GM13976 (cell line): ENCODE results near the gene RBPJ.
A peak's percentile ranks its signal among the peaks of the same experiment; 100 is the strongest.

Experiments used
- DNase-seq: peaks from one replicate; pipeline ENCODE4 v3.0.0; 2012; ENCODE audit warnings: low spot score
- in situ Hi-C: fragments of 300-500 bp; cut with MboI; formaldehyde crosslinking; loops from one replicate; pipeline ENCODE4 v1.12.0; 2022; ENCODE audit warnings: low sequenced_read_pairs, mixed read lengths, inconsistent platforms; ENCODE audit not compliant: unreplicated experiment
- TF ChIP-seq, protein P1 (sequence below): IDR thresholded peaks from 2 replicates; pipeline ENCODE4 v1.5.1; 2012; ENCODE audit warnings: borderline replicate concordance, mild to moderate bottlenecking; ENCODE audit not compliant: insufficient read depth; ENCODE audit errors: extremely low read depth, missing control alignments, control extremely low read depth

The RBPJ gene

DNA sequence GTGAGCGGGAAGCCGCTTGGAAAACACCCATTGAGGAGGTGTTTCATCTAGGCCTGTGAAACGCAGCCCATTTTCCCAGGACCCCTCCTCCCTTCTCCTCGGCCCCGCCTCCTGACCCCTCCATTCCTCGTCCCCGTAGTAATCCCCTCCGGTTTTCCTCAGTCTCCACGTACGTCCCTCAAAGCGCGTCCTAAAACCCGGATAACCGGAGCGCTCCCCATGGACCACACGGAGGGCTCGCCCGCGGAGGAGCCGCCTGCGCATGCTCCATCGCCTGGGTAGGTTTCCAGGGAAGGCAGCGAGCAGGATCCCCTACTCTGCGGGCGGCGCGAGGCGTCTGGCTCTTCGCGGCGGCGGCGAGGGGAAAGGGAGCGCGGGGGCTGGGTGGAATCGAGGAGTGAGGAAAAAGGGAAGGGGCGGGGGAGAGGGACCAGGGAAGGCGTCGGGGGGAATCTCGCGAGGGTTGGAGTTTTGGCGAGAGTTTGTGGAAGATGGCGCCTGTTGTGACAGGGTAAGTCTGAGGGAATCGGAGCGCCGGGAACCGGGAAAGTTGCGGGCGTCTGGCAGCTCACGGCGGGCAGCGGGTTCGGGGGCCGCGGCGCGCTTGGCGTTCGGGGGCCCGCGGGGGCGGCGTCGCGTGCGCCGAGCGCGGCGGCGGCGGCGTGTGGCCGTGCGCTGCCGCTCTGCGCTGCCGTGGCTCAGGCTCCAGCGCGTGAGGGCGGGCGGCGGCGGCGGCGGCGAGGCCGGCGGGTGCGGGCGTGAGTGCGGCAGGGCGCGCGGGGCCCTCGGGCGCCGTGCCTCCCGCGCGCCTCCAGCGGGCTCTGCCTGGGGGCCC, at the start of gene RBPJ:
Gene RBPJ, plus strand, starts transcription at position 477 of the 835 bp plus-strand sequence. Its CDS starts 15 bp downstream, at position 492.
- in situ Hi-C loops, result loop anchor here (10.0 kb wide), 1 partner anchor 246 kb away; no protein-coding TSS in a partner anchor
- peak; percentile 84 for DNase-seq
- TF ChIP-seq, protein P1, sequence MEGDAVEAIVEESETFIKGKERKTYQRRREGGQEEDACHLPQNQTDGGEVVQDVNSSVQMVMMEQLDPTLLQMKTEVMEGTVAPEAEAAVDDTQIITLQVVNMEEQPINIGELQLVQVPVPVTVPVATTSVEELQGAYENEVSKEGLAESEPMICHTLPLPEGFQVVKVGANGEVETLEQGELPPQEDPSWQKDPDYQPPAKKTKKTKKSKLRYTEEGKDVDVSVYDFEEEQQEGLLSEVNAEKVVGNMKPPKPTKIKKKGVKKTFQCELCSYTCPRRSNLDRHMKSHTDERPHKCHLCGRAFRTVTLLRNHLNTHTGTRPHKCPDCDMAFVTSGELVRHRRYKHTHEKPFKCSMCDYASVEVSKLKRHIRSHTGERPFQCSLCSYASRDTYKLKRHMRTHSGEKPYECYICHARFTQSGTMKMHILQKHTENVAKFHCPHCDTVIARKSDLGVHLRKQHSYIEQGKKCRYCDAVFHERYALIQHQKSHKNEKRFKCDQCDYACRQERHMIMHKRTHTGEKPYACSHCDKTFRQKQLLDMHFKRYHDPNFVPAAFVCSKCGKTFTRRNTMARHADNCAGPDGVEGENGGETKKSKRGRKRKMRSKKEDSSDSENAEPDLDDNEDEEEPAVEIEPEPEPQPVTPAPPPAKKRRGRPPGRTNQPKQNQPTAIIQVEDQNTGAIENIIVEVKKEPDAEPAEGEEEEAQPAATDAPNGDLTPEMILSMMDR, result no peak

DNA sequence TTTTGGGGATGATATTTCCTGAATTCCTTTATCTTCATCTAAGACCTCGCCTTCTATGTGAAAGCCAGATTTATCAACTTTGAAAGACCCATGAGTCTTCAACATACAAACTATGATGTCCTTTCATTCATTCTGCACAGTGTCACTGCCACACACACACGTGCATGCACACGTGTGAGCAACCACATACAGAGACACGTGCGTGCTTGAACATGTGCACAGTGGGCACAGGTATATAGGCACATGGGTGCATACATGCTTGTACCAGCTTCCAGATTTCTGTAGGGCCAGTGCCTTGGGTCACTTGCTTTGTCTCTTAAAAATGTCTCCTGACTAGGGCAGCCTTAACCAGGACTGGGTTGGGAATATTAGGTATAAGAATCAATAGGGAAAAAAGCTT, 49.1 kb upstream of the RBPJ start:
- no peak for DNase-seq
- TF ChIP-seq, protein P1, result no peak
- in situ Hi-C loops, result no loop called here

DNA sequence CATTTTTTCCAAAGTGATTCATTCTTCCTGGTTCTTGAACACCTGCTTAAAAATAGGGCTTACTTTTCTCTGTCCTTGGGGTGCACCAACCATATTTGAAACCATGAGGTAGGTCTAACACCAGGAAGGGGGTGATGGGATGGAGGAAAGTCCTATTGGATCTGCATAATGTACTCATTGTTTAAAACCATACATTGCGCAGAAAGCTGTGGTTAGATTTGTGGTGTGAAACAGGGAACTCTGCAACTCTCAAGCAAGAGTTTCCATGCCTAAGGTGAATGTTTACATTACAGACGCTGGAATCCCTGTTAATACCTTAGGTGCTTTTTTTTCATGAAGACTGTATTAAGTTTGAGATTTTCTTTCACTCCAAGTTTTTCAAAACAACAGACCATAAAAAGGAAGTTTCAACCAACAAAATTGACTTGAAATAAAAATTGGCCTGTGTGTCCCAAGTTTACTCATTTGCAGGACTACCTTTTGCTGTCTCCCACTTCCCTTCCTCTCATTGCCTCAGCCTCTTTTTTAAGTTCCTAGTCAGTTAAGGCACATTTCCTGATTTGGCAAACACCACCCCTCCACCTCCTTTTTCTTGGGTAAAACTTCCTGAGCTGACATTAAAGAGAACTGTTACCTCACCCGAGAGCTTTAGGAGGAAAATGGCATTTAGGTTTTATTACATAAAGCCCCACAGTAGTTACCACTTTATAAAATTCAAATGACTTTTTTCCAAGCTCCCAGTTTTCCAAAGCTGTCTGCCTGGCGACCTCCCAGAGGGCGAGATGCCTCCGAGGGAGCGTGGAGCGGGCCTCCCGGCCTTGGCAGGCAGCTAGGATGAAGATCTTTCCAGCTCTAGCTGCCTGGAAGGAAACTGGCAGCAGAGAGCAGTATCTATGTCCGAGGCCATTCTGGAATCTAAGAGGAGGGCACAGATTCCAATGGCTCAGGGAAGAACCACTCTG, 47.9 kb upstream of the RBPJ start:
- no peak for DNase-seq
- in situ Hi-C loops, result no loop called here
- TF ChIP-seq, protein P1, result no peak

DNA sequence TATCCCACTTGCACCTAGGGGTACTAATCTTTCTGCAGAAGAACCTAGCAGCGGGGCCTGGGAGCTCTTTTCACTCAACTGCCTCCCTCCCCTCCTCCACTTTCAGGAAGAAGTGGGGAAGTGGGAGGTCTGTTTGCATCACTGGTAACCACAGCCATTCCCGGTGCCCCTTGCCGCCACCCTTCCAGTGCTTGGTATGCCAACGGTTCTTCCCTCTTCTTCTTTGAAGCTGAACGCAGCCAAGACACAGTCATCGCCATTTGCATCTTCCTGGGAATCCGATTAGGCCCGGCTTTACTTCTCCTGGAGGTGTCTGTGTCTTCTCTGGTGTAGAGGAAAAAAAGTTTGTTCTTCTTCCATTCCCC, 47.2 kb upstream of the RBPJ start:
- DNase-seq, result no peak
- in situ Hi-C loops, result no loop called here

DNA sequence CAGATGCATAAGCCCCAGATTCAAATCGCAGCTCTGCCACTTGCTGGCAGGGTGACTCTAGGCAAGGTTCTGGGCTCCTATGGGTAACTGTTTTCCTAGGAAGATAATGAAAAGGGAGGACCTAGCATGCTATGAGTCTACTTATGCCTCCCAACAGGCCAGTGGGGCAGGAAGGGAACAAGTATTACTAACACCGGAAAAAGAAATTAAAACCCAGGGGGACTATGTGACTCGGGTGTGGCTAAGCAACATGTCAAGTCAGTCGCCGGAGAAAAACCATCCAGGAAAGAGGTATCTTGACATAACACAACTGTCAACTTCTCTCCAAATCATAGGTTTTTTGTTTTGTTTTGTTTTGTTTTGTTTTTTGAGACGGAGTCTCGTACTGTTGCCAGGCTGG, 45.5 kb upstream of the RBPJ start:
- TF ChIP-seq, protein P1, result no peak
- no peak for DNase-seq
- in situ Hi-C loops, result no loop called here

More for the DNA sequence above, 47.2 kb upstream of the RBPJ start:
- TF ChIP-seq, protein P1, result no peak

DNA sequence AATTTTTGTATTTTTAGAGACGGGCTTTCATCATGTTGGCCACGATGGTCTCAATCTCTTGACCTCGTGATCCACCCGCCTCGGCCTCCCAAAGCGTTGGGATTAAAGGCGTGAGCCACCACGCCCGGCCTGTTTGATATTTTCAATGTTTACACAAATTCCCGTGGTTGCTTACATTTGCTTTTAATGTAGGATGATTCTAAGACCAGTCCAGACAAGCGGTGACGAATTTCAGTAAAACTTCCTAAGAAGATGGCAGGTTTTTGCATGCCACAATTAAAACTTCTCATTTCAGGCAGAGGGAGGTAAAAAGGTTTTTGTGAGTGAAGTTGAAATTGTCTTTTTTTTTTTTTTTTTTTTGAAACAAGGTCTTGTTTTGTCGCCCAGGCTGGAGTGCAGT, 41.4 kb upstream of the RBPJ start:
- in situ Hi-C loops, result no loop called here
- no peak for DNase-seq
- TF ChIP-seq, protein P1, result no peak
